HG02642 (cell line): ENCODE data around the gene PRKN.

Experiments used
- ATAC-seq: cut with Tn5 transposase; IDR thresholded peaks from one replicate; pipeline ENCODE4 v1.9.1; 2021; ENCODE audit warnings: mild to moderate bottlenecking; ENCODE audit not compliant: unreplicated experiment, poor library complexity

The PRKN gene

GRCh38 chr6:161804838-161805237, 922.7 kb downstream of the PRKN start:
- ATAC-seq = no peak

GRCh38 chr6:161803131-161803530, 924.4 kb downstream of the PRKN start:
- no peak for ATAC-seq

GRCh38 chr6:161802231-161802630, 925.3 kb downstream of the PRKN start:
- ATAC-seq = no peak

- ATAC-seq = no peak
Observed at GRCh38 chr6:161798844-161799394, 928.6 kb downstream of the PRKN start.

GRCh38 chr6:161796681-161797080, 930.9 kb downstream of the PRKN start:
- ATAC-seq = no peak

GRCh38 chr6:161792851-161793493, 934.6 kb downstream of the PRKN start:
- ATAC-seq = no peak

- ATAC-seq = no peak
Observed at GRCh38 chr6:161788531-161788930, 939.0 kb downstream of the PRKN start.

GRCh38 chr6:161772176-161772575, 955.4 kb downstream of the PRKN start:
- ATAC-seq = no peak

GRCh38 chr6:161761966-161762365, 965.6 kb downstream of the PRKN start:
- no peak for ATAC-seq

- no peak for ATAC-seq
Observed at GRCh38 chr6:161755080-161755479, 972.5 kb downstream of the PRKN start.

GRCh38 chr6:161750686-161751085, 976.9 kb downstream of the PRKN start:
- ATAC-seq = no peak

GRCh38 chr6:161749576-161749975, 978.0 kb downstream of the PRKN start:
- ATAC-seq = no peak

- ATAC-seq = no peak
Observed at GRCh38 chr6:161748535-161749416, 978.8 kb downstream of the PRKN start.

- no peak for ATAC-seq
Observed at GRCh38 chr6:161747506-161747905, 980.1 kb downstream of the PRKN start.

GRCh38 chr6:161745594-161746141, 981.9 kb downstream of the PRKN start:
- ATAC-seq = no peak

- ATAC-seq = no peak
Observed at GRCh38 chr6:161745128-161745527, 982.4 kb downstream of the PRKN start.

- no peak for ATAC-seq
Observed at GRCh38 chr6:161744211-161745067, 983.1 kb downstream of the PRKN start.

- ATAC-seq = no peak
Observed at GRCh38 chr6:161743509-161744178, 983.9 kb downstream of the PRKN start.

- no peak for ATAC-seq
Observed at GRCh38 chr6:161740486-161740885, 987.1 kb downstream of the PRKN start.
